ENCODE data around the gene ARFIP1.

ARFIP1 gene

DNA sequence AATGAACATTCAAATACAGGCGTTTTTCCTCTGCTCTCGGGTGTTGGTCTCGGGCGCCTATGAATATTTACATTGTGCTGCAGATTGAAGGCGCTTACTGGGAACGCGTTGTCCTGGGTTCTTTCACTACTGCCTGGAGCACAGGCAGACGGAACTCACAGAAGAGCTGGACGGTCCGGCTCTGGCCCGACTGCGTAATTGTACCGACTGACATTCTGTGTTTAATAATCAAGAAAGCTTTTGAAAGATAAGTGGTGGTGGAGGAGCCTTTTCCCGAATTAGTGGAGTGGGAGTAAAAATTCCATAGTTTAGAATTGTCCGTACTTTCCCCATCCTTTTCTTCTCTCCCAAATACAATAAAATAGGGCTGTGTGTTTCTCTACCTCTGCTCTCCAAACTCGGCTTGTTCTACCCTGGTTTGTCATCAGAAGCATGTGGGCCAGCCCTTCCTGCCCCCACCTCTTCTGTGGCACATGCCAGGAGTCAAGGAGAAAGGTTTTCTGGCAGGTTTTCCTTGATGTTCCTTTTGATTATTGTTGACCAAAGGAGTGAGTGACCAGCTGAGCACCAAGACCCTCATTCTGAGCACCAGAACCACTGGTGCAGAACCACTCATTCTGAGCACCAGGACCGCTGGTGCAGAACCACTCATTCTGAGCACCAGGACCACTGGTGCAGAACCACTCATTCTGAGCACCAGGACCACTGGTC lies 158.6 kb downstream of the ARFIP1 start:
- DNase-seq (ENCODE audit: low read depth) = no peak

- DNase-seq (ENCODE audit: low read depth) = no peak
These were observed 159.9 kb downstream of the ARFIP1 start for GRCh38 chr4:152939621-152940020.

GRCh38 chr4:152940461-152940860 lies 160.7 kb downstream of the ARFIP1 start:
- DNase-seq (ENCODE audit: low read depth) = no peak

GRCh38 chr4:152941411-152941810 lies 161.7 kb downstream of the ARFIP1 start:
- no peak for DNase-seq (ENCODE audit: low read depth)

DNA sequence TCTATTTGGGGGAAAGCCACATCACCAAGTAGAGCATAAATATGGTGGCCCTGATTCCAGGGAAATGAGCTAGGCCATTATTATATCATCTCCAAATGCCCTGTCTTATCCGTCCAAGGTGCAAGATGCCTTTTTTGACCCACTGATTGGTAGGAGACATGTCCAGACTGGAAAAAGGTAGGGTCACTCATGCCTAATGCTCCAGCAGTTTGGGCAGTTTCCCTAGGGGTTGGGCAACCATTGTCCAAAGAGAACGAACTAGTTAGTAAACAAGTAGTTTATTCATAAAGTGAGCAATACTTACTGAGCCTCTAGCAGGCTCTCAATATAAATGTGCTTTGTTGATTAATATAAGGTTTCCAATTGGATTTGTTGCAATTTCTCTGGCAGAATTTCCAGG lies 162.6 kb downstream of the ARFIP1 start:
- no peak for DNase-seq (ENCODE audit: low read depth)

DNA sequence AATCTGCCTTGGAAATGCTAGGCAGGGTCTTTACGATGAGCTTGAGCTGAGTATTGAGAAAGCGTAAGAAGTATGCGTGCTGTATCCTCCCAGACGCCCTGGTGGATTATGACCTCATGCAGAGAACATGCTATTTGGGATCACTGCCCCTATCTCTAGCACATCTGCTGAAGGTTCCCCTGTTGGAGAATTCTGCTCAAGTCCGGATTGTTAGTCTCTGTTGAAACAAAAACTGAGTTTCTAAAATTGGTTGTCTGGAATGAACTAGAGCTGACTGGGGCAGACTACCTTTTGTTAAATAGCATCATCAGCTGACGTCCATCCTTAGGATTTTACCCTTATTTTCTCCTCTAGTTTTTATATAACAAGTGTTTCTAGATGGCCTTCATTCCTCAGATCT lies 163.9 kb downstream of the ARFIP1 start:
- DNase-seq (ENCODE audit: low read depth) = no peak

GRCh38 chr4:152944666-152945320 lies 165.0 kb downstream of the ARFIP1 start:
- DNase-seq (ENCODE audit: low read depth) = no peak

DNA sequence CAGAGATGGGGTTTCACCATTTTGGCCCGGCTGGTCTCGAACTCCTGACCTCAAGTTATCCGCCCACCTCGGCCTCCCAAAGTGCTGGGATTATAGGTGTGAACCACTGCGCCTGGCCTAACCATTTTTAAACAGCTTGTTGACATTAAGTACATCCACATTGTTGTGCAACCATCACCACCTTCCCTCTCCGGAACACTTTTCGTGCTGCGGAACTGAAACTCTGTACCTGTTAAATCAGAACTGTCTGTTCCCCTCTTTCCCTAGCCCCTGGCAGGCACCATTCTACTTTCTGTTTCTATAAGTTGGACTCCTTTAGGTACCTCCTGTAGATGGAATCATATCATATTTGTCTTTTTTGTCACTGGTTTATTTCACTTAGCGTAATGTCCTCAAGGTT lies 165.9 kb downstream of the ARFIP1 start:
- no peak for DNase-seq (ENCODE audit: low read depth)

GRCh38 chr4:152946446-152946845 lies 166.7 kb downstream of the ARFIP1 start:
- no peak for DNase-seq (ENCODE audit: low read depth)

DNA sequence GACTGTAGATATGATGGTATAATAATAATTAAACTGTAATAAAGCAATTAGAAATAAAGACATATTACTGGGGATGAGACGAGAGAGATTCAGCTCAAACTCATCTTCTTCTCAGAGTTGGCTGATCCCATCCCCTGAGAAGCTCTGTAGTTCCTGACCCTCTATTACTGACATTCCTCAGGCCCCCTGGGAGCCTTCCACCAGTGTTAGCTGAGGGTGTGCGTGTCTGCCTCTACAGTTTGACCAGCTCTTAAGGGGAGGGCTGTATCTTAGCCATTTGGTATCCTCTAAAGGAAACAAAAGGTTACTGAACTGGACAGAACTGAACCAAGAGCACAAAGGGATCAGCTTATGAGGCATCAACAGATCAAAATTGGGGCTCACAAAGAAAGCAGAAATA lies 167.6 kb downstream of the ARFIP1 start:
- DNase-seq (ENCODE audit: low read depth) = no peak

GRCh38 chr4:152949930-152950329 lies 170.2 kb downstream of the ARFIP1 start:
- no peak for DNase-seq (ENCODE audit: low read depth)

- no peak for DNase-seq (ENCODE audit: low read depth)
These were observed 170.9 kb downstream of the ARFIP1 start for GRCh38 chr4:152950402-152951274.

DNA sequence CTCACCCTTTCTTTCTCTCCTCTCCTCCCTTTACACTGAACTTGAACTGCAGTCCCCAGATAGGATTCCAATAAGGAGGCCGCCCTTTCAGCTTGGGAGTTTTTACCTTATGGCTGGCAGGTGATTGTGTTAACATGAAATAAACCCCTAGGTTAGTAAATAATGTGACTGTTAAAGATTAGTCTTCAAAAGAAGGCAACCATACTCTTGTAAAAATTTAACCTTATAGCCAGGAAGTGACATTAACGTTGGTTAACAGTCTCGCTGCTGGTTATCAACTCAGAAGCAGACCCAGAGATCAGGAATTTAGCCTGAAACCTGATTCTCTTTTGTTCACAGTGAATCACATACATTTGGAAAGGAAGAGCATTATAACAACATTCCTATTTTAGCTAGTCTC lies 171.6 kb downstream of the ARFIP1 start:
- DNase-seq (ENCODE audit: low read depth) = no peak

- no peak for DNase-seq (ENCODE audit: low read depth)
These were observed 173.8 kb downstream of the ARFIP1 start for GRCh38 chr4:152953514-152953913.

DNA sequence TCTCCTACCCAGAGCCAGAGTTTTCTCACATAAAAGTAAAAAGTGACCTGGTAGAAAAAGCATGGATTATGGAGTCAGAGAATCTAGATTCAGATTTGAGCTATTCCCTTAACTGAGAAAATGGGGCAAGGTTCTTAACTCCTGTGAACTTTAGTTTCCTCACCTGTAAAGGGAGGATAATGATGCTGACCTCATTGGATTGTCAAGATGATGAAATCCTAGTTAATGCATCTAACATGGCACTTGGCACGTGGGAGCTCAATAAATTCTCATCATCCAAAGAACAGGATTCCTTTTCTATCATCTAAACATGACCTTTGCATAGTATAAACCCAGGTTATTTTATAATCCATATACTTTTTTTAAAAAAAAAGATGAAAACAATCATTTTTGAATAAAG lies 175.0 kb downstream of the ARFIP1 start:
- no peak for DNase-seq (ENCODE audit: low read depth)

GRCh38 chr4:152956147-152956546 lies 176.4 kb downstream of the ARFIP1 start:
- no peak for DNase-seq (ENCODE audit: low read depth)

GRCh38 chr4:152956650-152957436 lies 177.1 kb downstream of the ARFIP1 start:
- DNase-seq (ENCODE audit: low read depth) = no peak

DNA sequence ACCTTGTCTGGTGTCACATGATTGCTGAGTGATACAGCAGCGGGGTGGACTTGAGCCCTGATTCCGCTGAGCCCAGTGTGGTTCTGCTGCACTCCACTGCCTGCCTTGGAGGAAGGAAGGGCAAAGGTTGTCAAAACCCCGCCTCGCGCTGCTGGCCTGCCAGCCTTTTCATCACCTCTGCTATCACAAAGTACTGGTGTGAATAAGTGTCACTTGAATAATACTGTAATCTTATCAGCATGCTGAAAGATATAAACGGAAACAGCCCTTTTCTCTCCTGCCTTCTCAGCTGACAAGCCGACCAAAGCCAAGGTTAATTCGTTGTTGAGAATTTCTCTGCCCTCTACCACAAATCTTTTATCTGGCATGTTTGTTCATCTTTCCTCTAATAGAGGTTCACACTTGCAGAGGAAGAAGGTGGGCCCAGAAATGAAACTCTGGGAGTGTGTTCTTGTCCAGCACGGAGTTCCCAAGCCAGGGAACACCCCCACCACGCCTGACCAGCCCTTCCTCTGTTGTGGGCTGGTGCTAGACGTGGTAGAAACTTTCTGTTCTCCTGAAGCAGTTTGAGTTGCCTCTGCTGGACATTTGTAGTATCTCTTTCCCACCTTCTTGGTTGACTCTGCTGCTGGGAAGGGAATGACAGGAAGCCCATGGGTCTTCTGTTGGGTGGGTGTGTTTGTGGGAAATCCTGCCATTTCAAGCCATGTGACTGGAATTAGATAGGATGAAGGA lies 177.8 kb downstream of the ARFIP1 start:
- DNase-seq (ENCODE audit: low read depth) = no peak

DNA sequence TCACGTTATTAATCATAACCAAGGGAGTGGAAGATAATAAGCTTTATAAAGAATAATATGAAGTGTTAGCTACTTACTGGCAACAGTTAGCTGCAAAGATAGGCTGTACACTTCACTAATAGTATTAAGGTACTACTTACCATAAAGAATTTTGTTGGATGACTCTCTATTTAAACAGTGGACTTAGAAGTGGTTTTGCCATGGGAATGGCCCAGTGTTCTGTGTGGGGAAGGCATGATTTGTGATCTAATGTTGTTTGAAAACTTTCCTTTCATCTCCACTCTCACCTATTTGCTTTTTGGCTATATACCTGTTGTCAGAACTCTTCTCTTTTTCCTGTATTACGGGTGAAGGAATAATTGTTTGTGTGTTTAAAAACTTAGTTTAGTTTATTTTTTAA lies 179.3 kb downstream of the ARFIP1 start:
- DNase-seq (ENCODE audit: low read depth) = no peak

DNA sequence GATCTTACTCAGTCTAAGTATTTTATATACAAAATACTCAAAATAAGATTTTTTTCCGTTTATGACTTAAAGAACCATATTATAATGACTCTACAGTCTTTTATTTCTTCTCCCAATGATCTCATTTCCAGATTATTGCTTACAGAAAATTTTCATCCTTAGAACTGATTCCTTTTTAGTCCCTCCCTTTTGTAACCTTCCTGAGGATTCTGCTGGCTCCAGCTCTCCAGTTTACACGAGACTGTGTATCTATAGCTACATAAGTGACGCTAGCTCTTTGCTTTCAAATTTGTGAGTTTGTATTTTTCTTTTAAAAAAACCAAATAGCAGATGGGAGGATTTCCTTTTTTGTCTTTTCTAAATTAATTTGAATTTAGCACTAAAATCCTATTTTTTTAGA lies 180.3 kb downstream of the ARFIP1 start:
- DNase-seq (ENCODE audit: low read depth) = no peak

DNA sequence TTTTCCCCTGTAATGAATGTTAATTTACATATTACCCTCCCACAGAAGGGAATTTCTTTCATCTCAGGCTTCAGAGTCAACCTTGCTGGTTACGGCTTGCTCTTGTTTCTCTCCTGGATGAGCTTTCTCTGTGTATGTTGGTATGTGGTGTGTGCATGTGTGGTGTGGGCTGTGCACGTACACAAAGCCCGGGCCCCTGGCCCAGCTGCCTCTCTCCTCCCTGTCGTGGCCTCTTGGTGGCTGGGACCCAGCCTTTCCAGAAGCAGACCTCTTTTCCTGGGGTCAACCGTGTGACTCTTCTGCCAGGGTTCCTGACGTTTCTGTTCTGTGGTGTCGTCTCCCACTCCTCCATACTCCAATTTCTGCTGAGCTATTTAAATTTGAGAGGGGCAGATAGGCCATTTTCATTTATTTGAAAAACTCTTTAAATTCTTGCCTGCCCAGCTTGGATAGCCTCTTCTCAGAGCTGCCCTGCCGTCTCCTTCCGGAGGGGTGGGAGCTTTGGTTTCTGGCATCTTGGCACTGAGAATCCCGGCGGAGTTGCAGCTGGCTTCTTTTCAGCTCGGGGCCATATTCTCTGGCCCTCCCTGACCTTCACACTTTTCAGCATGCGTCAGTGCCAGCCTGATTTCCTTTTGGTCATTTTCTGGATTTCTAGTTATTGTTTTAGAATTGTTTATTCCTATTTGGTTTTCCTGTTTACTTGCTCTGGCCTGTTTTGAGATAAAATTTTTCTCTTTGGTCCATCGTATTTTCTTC lies 181.4 kb downstream of the ARFIP1 start:
- no peak for DNase-seq (ENCODE audit: low read depth)

Data from HS-27A (cell line).